NB4 (cell line): ENCODE data around the gene ZNF519.

Source experiments
- CTCF ChIP-seq: IDR thresholded peaks from one replicate; pipeline ENCODE4 v1.5.1; 2012; ENCODE audit warnings: low read depth, low read length
- MAX ChIP-seq: IDR thresholded peaks from 2 replicates; pipeline ENCODE4 v1.6.1; 2011; ENCODE audit warnings: low read depth, low read length
- MYC ChIP-seq: IDR thresholded peaks from 2 replicates; pipeline ENCODE4 v1.6.1; 2011; ENCODE audit warnings: low read depth, low read length
- POLR2A ChIP-seq: IDR thresholded peaks from 2 replicates; pipeline ENCODE4 v1.6.1; 2011; ENCODE audit warnings: mild to moderate bottlenecking; ENCODE audit not compliant: insufficient read length; ENCODE audit errors: extremely low read depth

- no peak for TF ChIP-seq CTCF
- no peak for TF ChIP-seq MAX
- no peak for TF ChIP-seq POLR2A
- no peak for TF ChIP-seq MYC
These were observed 31.5 kb downstream of the ZNF519 start for GRCh38 chr18:14100503-14101286.
